GDM1 (cell line): Measurements from ENCODE around the gene TPBGL.

ENCODE experiments used
- DNase-seq: peaks from one replicate; lab custom pipeline; 2025; lab: John Stamatoyannopoulos, UW

Gene TPBGL

DNA sequence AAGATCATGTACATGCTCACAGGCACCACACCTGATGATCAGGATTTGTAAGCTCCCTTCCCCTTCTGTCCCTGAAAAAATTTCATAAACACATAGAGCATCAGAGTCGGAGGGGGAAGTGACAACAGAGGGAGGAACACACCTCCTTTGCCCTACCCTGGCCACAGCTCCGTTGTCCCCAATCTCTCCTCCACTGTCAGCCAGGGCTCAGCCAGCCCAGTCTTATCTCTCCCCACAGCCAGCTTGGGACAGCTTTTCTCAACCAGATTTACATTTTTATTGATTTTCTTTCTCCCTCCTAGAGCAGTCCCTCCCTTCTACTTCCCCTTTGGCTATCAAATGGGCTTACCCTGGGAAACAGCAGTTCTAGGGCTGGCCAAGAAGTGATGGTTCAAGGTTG lies 32.1 kb upstream of the TPBGL start:
- DNase-seq, result no peak

DNA sequence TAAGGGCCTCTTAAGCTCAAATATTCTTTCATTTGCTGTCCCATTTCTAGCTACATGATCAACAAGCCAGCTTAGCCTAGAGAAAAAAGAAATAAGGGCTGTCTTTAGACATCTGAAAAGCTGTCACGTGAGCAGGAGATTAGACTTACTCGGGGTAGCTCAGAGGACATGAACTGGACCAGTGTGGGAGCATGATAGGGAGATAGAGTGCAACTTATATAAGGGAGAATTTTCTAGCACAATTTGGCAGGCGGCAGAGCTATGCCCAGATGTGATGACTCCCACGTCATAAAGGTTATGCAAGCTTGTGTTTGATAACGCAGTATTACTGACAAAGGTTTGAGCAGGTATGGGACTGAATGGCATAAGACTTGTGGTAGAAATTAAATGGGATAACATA lies 28.2 kb upstream of the TPBGL start:
- DNase-seq, result no peak

DNA sequence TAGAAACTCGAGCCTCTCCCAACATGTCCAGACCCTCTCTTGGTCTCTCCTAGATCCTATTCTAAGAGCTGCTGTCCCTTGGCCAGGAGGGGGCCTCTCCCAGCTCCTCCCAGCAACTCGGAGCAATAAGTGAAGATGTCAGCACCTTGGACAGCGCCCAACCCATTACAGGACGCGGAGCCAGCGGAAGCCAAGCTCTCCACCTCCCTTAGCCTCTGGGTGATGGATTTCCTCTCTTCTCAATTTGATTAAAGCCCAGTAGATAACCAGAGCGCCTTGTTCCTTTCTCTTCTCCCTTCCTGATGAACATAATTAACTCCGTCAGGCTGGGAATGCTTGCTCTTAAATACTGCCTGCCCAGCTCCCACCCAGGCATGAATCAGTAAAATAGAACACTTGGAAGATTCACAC lies 26.2 kb upstream of the TPBGL start:
- peak; percentile 42 for DNase-seq

DNA sequence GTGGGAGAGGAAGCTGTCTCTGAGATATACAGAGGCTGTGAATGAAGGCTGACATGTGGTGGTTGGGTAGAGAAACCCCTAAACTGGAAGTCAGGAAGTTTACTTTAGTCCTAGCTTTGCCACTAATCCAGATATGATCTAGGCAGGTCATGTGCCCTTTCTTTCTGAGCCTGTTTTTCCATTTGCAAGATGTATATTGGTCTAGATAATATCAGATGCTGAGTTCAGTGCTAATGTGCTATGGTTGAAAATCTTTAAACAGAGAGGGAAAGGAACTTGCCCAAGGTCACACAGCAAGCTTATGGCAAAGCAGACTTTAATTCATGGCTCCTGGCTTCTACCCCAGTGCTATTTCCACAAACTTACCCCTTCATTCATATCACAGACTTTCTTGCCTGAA lies 25.7 kb upstream of the TPBGL start:
- DNase-seq, result no peak

DNA sequence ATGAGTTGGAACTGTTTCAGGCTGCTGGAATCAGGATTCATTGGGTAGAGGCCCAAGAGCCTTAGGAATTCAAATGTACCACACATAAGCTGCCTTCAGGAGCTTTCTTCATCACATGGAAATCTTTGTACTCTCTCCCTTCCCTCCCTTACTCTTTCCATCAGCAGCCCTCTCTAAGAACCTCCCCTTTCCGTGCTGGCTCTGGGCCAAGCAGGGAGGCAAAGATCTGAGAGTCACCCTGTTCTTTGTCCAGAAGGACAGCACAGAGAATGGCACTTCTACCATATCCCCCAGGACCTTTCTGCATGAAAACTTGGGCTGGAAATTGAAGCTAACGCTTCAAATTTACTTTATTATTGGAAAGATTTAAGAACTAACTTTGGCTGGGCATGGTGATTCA lies 20.7 kb upstream of the TPBGL start:
- no peak for DNase-seq

DNA sequence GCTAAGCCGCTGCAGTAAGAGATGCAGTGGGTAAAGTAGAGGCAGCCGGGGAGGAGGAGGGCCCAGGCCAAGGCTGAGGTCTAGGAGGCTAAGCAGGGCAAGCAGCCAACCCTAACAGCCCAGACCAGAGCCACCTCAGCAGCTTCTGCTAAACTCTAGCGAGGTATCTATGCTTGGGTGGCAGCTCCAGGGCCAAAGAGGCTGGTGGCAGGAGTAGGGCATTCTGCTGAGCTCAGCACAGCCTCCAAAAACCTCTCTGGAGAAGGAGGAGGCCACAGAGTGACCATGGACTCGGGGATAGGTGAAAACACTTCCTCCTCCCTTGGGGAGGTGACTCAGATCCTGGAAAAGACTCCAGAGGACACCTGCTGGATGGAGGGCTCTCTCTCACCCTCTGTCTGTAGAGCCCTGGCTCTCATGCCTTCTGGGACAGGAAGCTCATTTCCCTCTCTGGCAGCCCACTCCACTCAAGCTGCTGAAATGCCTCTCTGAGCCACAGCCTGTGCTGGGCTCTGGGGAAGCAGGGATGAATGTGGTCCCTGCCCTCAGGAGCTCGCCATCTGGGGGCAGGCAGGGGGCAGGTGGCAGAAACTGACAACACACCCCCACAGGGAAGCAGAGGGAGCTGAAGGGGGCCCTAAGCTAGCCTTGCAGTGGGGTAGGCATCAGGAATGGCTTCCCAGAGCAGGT lies 16.5 kb upstream of the TPBGL start:
- DNase-seq, result no peak

DNA sequence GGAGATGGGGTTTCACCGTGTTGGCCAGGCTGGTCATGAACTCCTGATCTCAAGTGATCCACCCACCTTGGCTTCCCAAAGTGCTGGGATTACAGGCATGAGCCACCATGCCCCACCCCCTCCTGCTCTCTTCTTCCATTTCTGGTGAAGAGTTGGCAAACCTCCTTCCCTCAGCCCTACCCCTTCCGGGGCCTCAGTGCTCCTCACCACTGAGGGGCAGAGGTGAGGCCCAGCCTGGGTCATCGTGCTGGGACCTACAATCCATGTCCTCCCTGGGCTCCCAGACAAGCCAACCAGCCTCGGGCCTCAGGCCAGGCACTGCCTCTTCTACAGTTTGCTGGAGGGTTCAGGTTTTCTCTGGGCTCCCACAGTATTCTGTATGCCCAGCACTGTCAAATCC lies 14.8 kb upstream of the TPBGL start:
- no peak for DNase-seq

DNA sequence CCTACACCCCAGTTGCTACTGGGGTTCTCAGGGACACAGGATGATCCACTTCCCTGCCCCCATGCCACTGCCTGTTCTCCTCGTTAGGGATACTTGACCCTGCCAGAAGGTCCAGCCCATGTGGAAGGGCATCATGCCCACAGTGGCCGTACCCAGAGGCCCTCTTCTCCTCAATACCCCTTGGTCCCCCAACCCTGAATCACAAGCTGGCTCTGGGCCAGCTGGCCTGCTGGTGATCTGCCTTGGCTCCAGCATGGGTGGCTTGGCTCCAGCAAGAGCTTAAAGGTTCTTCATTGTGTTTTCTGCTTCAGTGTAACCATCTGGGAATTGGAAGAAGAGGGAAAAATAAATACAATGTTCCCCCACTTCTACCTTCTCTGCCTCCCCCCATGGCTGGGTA lies 11.1 kb upstream of the TPBGL start:
- no peak for DNase-seq

DNA sequence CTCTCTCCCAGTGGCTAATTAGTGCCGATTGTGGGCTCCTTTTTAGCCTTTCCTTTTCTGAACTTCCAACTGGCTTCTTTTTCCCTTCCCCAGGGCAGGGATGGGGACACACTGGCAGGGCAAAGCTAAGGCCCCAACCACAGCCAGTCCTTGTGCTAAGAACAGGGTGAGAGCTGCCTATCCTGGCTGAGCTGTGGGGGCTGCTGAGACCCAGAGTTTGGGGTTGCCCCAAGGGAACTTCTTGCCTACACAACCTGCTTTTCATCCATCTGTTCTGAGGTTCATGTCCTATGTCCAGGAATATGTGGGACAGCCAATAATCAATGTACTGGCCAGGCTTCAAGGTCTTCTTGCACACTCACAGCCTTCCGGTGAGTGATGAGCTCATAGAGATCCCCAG lies 10.0 kb upstream of the TPBGL start:
- no peak for DNase-seq

DNA sequence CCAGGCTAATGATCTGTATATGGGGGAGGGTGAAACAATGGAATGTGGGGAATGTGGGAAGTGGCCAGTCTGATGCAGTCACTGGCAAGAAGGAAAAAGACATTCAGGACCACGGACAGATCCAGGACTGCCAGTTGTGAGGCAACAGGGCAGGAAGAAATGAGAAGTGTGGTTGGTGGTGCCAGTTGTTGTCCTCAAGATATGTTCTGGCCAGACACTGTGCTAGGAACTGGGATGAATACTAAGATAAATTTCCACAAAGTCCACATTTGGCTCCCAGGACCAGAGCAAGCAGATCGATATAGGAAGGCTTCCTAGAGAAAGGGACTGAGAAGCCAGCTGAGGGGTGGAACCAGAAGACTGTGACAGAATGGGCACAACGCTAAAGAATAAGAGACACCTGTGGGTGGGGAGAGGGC lies 6.8 kb upstream of the TPBGL start:
- no peak for DNase-seq

DNA sequence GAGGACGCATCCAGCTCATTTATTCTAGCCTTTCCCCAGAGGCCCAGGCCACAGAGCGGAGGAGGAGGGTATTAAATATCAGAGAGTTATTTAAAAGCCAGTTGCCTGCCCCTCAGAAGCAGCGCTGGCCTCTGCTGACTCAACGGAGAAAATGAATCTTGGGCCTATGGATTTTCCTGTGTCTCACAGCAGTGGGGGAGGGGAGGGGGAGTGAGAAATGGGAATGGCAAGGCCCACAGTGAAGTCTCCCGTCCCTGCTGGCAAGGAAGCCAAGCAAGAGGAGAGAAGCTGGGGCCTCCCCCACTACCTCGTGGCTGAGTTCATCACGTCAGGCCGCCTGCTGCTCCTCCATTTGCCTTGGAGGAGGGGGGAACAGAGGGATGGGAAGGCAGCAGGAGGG lies 4.5 kb upstream of the TPBGL start:
- DNase-seq, result no peak

DNA sequence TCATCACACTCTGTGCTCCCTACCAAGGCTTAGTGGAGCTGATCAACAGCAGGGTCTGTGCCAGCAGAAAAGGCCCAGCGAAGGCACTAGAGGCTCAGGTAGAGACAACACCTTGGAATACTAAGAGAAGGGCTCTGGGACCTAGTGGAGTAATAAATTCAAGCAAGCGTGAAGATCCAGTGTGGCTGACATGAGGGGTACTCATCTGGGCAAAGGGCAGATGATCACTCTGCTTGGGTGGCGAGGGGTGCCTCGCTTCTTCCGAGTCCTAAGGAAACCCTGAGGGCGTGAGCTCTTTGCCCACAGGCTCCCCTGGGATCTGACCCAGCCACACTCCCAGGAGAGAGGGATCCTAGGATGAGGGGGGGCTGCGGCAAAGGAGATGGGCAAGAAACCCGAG lies 3.5 kb upstream of the TPBGL start:
- DNase-seq, result no peak

DNA sequence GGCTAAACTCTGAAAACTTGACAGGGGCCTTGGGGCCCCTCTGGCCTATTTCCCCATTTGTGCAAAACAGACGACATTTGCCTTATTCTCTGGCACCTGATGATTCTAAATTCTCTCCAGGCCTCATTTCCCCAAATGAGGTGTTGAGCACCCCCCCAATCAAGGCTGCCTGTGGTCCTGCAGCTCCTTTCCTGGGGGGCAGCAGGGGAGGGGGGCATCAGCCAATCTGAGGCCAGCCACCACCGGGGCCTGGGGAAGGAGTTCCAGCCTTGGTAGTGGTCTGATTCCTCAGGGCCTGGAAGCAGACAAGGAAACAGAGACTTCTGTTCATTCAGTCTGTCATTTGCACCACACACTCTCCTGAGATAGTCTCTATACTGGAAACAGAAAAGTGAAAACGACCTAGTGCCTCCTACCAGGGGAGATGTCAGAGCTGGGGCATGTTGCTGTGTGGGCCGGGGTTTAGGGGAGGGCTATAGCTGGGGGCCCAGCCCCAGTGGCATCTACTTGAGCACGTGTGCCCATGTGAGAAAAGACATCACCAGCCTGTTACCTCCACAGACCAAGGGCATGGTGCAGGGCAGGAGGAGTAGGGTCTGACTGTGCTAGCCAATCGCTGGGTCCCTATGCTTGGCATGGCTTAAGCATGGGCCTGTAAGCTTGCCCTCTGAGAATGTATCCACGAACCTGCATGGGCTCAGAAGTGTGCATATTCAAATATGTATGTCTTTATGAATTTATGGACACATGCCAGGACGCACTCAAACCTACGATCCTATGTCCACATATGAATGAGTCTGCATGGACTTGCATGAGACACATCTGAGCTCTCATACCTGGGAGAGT lies 1.8 kb upstream of the TPBGL start:
- DNase-seq, result no peak

DNA sequence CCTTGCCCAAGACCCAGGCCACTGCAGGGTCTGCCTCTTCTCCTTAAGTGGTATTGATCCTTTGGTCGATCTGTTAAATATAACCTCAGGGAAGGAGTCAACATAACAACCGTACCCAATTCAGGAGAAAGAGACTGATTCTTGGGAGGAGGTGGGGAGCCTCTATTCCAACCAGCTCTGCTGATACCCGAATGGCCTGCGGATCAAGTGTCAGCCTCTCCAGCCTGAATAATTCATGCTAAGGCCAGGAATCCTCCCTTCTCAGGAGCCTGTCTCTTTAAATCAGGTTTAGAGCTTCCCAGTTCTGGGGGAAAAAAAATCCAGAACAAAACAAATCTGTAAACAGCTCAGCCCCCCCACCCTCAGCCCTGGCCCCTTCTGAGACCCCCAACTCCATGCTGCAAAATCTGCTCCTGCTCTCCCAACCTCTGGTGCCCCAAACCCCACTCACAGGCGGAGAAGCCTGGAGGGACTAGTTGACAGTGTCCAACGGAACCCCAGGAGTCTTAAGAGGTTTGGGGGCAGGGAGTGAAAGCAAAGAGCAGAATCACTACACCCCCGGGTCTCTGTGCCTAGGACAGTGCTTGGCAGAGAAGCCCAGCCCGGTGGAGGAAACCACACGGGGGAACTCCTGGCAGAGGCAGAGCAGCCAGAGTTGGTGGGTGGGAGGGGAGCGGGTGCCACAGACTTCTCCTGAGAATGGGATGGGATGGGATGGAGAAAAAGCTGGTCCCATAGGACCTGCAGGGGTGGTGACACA lies 863 bp upstream of the TPBGL start:
- DNase-seq, result no peak

DNA sequence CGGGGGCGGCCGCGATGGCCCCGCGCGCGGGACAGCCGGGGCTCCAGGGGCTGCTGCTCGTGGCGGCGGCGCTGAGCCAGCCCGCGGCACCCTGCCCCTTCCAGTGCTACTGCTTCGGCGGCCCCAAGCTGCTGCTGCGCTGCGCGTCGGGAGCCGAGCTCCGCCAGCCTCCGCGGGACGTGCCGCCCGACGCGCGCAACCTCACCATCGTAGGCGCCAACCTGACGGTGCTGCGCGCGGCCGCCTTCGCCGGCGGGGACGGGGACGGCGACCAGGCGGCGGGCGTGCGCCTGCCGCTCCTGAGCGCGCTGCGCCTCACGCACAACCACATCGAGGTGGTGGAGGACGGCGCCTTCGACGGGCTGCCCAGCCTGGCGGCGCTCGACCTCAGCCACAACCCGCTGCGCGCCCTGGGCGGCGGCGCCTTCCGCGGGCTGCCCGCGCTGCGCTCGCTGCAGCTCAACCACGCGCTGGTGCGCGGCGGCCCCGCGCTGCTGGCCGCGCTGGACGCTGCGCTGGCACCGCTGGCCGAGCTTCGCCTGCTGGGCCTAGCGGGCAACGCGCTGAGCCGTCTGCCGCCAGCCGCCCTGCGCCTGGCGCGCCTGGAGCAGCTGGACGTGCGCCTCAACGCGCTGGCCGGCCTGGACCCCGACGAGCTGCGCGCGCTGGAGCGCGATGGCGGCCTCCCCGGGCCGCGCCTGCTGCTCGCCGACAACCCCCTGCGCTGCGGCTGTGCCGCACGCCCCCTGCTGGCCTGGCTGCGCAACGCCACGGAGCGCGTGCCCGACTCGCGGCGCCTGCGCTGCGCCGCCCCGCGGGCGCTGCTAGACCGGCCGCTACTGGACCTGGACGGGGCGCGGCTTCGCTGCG lies 697 bp downstream of the TPBGL start:
- peak; percentile 71 for DNase-seq

DNA sequence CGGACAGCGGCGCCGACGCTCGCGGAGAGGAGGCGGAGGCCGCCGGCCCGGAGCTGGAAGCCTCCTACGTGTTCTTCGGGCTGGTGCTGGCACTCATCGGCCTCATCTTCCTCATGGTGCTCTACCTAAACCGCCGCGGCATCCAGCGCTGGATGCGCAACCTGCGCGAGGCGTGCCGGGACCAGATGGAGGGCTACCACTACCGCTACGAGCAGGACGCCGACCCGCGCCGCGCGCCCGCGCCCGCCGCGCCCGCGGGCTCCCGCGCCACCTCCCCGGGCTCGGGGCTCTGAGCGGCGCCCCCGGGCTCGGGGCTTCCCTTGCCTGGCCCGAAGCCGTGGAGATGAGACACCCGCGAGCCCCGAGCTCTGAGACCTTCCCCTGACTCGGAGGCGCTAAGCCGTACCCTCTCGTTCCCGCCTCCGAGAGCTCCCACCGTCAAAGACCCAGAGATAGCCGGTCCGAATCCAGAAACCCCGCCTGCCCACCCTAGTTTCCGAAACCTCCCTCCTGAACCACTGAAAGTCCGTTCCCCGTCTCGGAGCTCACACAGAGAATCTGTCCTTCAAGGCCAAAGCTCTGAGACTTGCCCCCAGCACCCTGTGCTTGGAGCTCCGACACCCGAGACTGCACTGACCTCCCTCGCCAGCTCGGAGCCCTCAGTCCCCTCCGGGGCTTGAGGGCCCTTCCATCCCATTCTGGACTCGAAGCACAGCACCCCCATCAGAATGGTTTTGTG lies 1.5 kb downstream of the TPBGL start:
- no peak for DNase-seq

DNA sequence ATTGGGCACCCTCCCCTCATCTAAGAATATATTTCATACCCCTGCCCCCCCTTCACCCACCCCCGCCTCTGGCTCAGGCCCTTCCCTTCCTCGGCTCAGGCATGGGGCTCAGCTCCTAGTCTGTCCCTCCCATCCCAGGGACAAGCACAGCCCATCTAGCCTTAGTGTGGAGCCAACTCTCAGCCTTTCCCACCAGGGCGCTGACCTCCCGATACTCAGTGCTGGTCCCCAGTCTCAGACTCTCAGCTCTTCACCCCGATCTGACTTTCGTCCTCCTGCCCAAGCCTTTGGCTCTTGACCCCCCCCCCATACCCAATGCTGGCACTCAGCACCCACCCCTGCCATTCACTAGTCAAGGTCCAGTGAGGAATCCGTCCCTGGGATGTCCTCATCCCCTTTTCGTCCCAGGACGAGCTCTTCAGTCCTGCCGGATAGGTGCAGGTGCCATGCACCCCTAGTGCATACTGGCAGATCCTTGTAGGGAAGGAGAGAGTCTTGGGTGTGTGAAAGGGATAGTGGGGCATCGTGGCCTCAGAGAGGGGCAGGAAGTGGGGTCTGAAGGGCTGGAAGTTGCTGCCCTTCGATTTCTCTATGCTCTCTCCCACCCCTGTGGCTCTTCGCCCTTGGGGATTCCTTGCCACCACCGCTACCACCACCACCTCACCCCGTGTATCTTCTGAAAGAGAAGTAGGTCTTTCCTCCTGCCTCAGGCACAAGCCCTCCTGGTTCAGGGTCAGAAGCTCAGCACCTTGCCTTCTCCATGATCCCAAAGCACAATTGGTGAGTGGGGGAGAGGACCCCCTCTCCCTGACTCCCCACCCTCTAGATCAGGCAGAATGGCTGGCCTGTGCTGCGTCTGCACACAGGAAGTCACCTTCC lies 2.4 kb downstream of the TPBGL start:
- no peak for DNase-seq

DNA sequence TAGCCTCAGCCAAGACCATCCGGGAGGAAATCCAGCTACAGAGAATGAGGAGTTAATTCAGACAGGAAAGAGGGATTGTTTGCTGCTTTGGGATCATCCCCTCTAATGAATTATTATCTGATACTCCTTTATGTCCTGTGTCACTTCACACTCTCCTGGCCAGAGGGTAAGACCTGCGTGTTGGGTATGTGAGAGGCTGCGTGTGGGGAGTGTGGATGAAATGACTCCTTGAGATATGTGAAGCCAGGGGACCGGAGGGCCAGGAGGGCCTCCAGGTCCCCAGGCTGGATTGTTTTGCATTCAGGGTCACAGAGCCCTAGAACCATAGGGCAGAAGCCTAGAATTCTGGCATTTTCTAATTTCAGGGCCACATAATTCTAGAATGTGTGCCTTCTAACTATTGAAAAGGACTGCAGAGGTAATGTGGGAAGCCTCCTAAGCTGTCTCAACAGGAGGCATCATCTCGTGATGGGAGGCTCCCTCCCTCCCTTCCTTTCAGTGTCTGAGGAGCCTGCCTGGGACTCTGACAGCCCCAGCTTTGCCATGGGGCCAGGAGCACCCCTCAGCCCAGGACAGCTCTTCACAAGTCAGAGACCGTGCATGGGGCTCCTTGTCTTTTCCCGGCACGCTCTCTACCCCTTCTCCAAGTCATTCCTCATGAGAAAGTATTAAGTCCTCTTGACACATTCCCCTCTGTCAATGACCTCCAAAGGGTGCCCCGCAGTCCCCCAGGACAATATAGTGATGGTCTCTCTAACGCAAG lies 3.7 kb downstream of the TPBGL start:
- no peak for DNase-seq

DNA sequence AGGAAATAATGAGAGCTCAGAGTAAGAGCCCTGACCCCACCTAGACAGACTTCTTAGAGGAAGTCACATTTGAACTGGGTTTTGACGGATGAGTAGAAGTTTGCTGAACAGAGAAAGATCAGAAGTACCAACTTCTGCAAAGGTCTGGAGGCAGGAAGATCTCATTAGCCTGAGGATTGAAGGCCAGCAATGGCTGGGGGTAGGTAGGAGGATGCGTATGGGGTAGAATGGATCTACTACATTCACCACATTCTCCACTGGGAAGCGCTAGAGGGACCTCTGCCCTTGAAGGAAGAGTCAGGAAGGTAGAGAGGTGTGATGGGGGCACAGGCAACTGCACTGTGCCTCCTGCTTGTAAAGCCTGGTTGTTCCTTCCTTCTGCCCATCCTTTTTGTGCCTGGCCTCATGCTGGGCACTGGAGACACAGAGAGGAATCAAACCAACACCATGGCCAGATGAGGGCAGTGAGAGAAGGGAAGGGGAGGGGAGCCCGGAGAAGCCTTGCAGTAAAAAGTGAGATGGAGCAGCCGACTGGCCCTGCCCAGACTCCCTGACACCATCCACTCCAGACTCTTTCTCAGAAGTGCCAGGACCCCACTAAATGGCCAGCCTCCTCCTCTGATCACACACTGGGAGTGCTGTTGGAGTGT lies 4.9 kb downstream of the TPBGL start:
- DNase-seq, result no peak
